Measurements from ENCODE around the gene CCDC188.

Gene CCDC188

GRCh38 chr22:20184501-20185165 lies 33.8 kb upstream of the CCDC188 start:
- DNase-seq, result no peak

GRCh38 chr22:20183823-20184222 lies 33.0 kb upstream of the CCDC188 start:
- DNase-seq, result no peak

- no peak for DNase-seq
Observed at GRCh38 chr22:20183101-20183500, 32.2 kb upstream of the CCDC188 start.

GRCh38 chr22:20182365-20182764 lies 31.5 kb upstream of the CCDC188 start:
- DNase-seq, result no peak

GRCh38 chr22:20181884-20182236 lies 31.0 kb upstream of the CCDC188 start:
- no peak for DNase-seq

- DNase-seq, result no peak
Observed at GRCh38 chr22:20181194-20181883, 30.5 kb upstream of the CCDC188 start.

GRCh38 chr22:20180640-20181039 lies 29.8 kb upstream of the CCDC188 start:
- DNase-seq, result no peak

- no peak for DNase-seq
Observed at GRCh38 chr22:20180245-20180630, 29.4 kb upstream of the CCDC188 start.

- no peak for DNase-seq
Observed at GRCh38 chr22:20179455-20180244, 28.8 kb upstream of the CCDC188 start.

GRCh38 chr22:20178915-20179227 lies 28.0 kb upstream of the CCDC188 start:
- no peak for DNase-seq

GRCh38 chr22:20178075-20178914 lies 27.4 kb upstream of the CCDC188 start:
- no peak for DNase-seq

- no peak for DNase-seq
Observed at GRCh38 chr22:20177217-20177911, 26.5 kb upstream of the CCDC188 start.

- no peak for DNase-seq
Observed at GRCh38 chr22:20176421-20177085, 25.7 kb upstream of the CCDC188 start.

GRCh38 chr22:20175597-20175900 lies 24.7 kb upstream of the CCDC188 start:
- peak; percentile 54 for DNase-seq

- DNase-seq, result no peak
Observed at GRCh38 chr22:20174785-20175596, 24.1 kb upstream of the CCDC188 start.

GRCh38 chr22:20173772-20174171 lies 22.9 kb upstream of the CCDC188 start:
- DNase-seq, result no peak

- DNase-seq, result no peak
Observed at GRCh38 chr22:20173246-20173645, 22.4 kb upstream of the CCDC188 start.

- DNase-seq, result no peak
Observed at GRCh38 chr22:20172141-20172613, 21.3 kb upstream of the CCDC188 start.

- no peak for DNase-seq
Observed at GRCh38 chr22:20171288-20172140, 20.7 kb upstream of the CCDC188 start.

GRCh38 chr22:20170170-20170569 lies 19.3 kb upstream of the CCDC188 start:
- DNase-seq, result no peak

Data from fibroblast of skin of right biceps (primary cell).